Fibroblast of the aortic adventitia (primary cell): ENCODE results near the gene C21orf91. TPM values are rescaled to one million over a fixed set of nuclear protein-coding genes. Genes with fewer than 3 reads are reported as not detected.

Experiments used
- DNase-seq: peaks from one replicate; pipeline ENCODE4 v3.0.0-alpha.2; 2010; ENCODE audit warnings: low read depth
- H3K4me3 ChIP-seq: 2 replicates; pipeline ENCODE4 v1.5.1; 2011; ENCODE audit warnings: low read depth, mild to moderate bottlenecking, control low read depth, low read length, moderate library complexity
- CTCF ChIP-seq: IDR thresholded peaks from 2 replicates; pipeline ENCODE4 v1.5.1; 2011; ENCODE audit warnings: mild to moderate bottlenecking, low read length, control low read depth, inconsistent platforms; ENCODE audit not compliant: insufficient read depth
- total RNA-seq: library from RNA; depleted of rRNA; stranded (reverse); fragments of >200 nt; gene quantifications from 2 replicates; pipeline ENCODE4 v1.2.3, GENCODE V29; 2012; ENCODE audit warnings: low replicate concordance

C21orf91 gene
- total RNA-seq, 1 donor: 13.1 TPM

DNA sequence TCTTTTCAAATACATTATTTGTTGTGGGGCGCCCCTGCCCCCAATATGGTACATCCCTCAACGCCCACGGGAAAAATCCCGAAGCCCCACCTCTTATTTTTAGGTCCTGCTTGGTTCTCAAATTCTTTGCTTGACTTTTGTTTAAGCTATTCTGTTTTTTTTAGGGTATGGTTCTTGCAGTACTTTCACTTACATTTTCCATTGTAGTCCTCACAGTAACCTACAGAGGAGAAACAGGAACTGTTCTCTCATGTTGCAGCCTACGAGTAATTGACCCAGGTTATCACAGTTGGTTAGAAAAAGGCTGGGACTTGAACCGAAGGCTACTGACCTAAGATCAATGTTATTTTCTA, 697 bp upstream of the C21orf91 start:
- H3K4me3 ChIP-seq: peak overlapping the region; percentile 83
- DNase-seq: no peak
- TF ChIP-seq CTCF: no peak

DNA sequence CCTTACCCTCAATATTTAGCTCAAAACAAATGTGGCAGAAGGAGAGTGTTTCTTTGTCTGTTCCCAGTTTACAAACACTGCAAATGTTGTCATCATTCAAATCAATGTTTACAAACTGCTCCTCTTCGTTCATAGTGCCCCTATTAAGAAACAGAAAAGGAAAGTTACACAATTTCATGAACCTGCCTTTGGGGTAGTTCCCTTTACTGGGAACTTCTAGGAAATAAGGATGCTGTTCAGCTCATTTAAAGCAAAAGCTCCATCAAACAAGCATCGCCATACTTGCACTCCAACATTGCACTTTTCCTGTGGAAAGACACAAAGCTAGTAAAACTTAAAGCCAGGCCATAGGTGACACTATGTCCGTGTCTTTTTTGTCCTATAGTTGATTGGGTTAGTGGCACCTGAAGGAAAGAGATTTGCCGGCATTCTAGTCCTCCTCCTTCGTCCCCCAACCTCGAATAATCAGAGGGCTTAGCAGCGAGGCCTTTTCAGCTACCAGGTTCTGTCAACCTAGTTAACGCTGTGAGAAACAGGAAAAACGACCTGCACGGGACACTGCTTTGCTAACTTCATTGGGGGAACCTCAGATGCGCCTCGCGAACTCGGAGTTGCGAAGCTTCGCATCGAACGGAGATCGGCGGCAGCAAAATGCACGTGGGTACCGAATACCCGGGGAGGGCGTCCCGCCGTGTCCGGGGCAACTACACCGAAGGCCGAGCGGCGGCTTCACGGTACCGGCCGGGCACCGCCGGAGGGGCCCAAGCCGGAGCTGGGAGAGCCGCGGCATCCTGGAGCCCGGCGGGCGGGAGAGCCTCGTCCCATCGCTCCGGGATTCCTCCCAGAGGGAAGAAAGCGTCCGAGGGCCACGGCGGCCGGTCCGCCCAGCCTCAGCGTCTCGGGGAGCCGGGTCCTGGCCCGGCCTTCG, 706 bp downstream of the C21orf91 start:
- H3K4me3 ChIP-seq: peak overlapping the region; percentile 83
- peak; percentile 35 for DNase-seq
- no peak for TF ChIP-seq CTCF

DNA sequence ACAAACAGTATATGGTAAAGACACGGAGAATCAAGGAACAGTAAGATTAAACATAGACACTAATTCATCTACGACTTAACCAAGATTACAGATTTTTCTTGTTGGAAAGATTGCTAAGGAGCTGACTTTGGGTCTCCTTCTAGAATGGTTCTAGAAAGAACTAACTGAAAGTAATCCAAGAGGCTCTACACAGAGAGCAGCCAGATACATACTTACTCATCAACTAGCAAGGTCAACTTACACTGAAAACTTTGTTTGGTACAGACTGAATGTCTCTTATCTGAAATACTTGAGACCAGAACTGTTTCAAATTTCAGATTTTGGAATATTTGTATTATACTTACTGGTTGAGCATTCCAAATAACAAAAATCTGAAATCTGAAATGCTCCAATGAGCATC, 5.8 kb downstream of the C21orf91 start:
- no peak for DNase-seq
- TF ChIP-seq CTCF: no peak
- no peak overlapping the region for H3K4me3 ChIP-seq

- no peak for DNase-seq
- H3K4me3 ChIP-seq: no peak overlapping the region
- TF ChIP-seq CTCF: no peak
Measured at GRCh38 chr21:17805966-17806365, 13.2 kb downstream of the C21orf91 start.

GRCh38 chr21:17803536-17803935, 15.6 kb downstream of the C21orf91 start:
- H3K4me3 ChIP-seq: no peak overlapping the region
- DNase-seq: peak; percentile 26
- TF ChIP-seq CTCF: no peak

- H3K4me3 ChIP-seq: no peak overlapping the region
- no peak for DNase-seq
- no peak for TF ChIP-seq CTCF
Measured at GRCh38 chr21:17802572-17802971, 16.6 kb downstream of the C21orf91 start.
